ENCODE measurements around the gene NBPF9.
"Not testable (repeated sequence)": the region's sequence is repeated elsewhere in the genome, so short reads cannot be mapped to it uniquely, and the experiment has no call there.

The NBPF9 gene, protein sequence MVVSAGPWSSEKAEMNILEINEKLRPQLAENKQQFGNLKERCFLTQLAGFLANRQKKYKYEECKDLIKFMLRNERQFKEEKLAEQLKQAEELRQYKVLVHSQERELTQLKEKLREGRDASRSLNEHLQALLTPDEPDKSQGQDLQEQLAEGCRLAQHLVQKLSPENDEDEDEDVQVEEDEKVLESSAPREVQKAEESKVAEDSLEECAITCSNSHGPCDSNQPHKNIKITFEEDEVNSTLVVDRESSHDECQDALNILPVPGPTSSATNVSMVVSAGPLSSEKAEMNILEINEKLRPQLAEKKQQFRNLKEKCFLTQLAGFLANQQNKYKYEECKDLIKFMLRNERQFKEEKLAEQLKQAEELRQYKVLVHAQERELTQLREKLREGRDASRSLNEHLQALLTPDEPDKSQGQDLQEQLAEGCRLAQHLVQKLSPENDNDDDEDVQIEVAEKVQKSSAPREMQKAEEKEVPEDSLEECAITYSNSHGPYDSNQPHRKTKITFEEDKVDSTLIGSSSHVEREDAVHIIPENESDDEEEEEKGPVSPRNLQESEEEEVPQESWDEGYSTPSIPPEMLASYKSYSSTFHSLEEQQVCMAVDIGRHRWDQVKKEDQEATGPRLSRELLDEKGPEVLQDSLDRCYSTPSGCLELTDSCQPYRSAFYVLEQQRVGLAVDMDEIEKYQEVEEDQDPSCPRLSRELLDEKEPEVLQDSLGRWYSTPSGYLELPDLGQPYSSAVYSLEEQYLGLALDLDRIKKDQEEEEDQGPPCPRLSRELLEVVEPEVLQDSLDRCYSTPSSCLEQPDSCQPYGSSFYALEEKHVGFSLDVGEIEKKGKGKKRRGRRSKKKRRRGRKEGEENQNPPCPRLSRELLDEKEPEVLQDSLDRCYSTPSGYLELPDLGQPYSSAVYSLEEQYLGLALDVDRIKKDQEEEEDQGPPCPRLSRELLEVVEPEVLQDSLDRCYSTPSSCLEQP (N-terminal part only)

DNA sequence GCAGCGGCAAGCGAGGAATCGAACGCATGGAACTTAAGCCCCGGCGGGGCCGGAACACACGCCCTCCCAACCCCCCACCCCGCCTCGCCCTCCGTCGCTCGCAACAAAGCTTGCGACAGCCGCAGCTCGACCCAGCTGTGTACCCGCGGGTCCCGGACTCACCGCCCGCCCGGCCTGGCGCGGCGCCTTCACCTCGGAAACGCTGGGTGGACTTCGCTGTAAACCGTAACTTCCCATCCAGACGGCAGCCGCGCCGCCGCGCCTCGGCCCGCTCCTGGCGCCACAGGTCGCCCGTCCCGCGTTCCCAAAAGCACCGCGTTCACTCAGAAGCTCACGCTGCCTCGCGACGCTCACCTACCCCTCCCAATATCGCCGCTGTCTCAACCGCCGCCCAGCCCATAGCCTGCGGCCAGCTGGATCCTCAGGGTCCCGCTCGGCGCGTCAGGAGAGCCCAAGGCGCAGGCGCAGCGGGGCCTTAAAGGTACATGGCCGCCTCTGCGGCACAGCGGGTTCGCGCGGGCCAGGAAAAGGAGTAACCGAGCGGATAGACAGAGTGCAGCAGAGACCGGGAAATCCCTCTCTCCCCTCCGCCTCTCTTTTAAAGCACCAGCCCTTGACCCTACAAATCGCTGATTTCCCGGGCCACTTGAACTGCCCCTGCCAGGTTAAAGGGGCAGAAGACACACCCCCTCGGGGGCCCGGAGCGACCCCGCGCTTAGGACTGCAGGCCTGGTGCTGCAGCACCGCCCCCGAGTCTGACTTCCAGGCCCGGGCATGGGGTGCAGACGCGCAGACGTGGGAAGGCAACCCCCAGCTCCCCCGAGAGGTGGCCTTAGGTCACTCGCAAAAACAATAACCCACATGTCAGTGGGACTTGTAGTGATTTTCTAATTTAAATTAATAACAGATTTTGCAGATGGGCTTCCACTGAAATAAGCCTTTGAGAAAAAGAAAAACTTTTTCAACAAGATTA lies at the start of gene NBPF9:
Gene NBPF9, minus strand, starts transcription at position 443 of the 973 bp plus-strand sequence. CDS start 21,412 bp downstream, outside the sequence.
- in situ Hi-C loops (cut with MboI; ENCODE audit: low pct_unique_long_range_greater_than_20kb, low sequenced_read_pairs, unreplicated experiment); DNase-seq (ENCODE audit: low spot score): not testable (repeated sequence)

DNA sequence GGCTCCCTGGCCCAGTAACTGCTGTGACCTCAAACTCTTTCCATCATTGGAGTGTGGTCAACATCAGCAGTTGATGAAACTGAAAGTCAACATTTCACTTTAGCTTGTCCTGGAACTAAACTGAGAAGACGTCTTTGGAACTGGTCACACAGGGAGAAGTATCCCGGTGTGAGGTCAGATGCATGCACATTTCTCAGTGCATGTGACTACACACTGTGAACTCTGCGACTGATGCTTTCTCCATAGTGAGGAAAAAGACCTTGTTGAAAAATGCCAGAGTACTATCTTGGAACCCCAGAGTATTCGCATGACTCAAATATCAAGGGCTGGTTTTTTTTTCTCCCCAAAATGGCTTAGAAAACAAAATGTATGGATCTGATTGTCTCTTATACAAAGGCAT lies 46.6 kb upstream of the NBPF9 start:
- in situ Hi-C loops (cut with MboI; ENCODE audit: low pct_unique_long_range_greater_than_20kb, low sequenced_read_pairs, unreplicated experiment); DNase-seq (ENCODE audit: low spot score): not testable (repeated sequence)

DNA sequence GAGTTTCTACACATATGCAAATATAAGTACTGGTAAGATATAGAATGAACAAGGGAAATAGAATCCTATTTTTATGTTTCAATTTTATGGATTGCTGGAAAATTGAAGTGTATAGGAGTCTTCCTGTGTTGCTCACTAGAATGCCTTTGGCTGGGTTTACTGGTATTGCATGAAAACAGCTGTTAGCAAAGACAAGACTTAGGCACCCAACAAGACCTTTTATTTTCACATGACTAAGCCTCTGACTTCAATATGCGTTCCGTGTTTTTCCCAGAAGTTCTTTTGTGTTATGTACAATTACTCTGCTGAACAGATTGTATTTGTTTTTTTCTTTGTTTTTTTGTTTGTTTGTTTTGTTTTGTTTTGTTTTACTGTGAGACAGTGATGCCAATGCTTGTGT lies 34.2 kb upstream of the NBPF9 start:
- DNase-seq (ENCODE audit: low spot score); in situ Hi-C loops (cut with MboI; ENCODE audit: low pct_unique_long_range_greater_than_20kb, low sequenced_read_pairs, unreplicated experiment): not testable (repeated sequence)

DNA sequence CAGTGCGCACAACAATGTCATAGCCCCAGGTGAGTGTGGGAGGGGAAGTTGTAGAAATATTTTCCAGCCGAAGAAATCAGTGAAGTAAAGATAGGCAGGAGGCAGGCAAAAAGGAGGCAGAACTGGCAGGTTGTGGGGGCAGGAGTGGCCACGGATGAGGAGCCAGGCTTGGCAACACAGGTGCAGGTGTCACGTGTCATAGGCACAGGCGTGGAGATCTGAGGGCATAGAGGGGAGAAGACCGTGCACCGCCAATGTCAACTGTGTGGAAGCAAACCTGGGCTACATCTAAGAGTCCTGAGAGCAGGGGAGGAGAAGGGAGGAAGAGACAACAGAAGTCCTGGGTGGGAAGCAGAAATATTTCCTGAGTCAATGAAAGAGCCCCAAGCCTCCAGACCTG lies 27.6 kb upstream of the NBPF9 start:
- in situ Hi-C loops (cut with MboI; ENCODE audit: low pct_unique_long_range_greater_than_20kb, low sequenced_read_pairs, unreplicated experiment); DNase-seq (ENCODE audit: low spot score): not testable (repeated sequence)

DNA sequence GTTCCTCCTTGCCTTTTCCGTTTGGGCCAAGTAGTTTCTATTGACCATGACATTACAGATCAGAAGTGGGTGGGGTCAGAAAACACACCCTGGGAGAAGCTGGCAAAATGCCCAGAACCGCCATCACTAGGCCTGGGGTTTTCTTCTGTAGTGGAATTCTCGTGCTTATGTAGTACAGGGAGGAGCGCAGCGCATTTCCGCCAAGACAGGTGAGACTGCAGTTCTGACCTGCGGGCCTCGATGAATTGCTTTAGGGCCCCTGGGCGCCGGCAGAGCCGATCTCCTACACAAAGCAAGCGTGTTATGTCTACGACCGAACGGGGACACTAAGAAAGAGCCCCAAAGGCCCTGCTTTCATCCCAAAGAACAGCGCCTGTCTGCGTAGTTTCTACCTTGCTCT lies 25.9 kb upstream of the NBPF9 start:
- in situ Hi-C loops (cut with MboI; ENCODE audit: low pct_unique_long_range_greater_than_20kb, low sequenced_read_pairs, unreplicated experiment); DNase-seq (ENCODE audit: low spot score): not testable (repeated sequence)

DNA sequence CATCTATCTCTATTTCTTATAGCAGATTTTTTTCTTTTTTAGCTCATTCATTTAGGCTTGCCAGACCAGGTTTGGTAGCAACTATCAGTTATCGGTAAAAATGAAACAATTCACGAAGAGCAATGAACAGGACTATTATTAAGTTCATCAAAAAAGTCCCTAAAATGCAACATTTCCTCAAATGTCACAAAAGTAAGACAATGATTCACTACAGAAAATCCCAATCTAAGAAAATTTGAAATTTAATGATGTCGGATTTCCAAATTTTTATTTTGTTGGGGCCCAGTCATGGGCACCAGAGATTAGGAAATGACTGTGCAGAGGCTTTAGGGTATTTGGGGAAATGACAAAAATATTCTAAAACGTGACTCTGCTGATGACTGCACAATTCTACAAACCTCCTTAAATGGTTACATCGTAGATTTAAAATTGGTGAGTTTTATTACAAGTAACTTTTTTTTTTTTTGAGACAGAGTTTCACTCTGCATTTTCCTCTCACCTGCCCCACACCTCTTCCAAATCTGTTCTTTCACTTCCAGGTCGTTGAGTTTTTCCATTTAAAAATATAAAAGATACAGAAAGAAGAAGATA lies 23.3 kb upstream of the NBPF9 start:
- DNase-seq (ENCODE audit: low spot score); in situ Hi-C loops (cut with MboI; ENCODE audit: low pct_unique_long_range_greater_than_20kb, low sequenced_read_pairs, unreplicated experiment): not testable (repeated sequence)

DNA sequence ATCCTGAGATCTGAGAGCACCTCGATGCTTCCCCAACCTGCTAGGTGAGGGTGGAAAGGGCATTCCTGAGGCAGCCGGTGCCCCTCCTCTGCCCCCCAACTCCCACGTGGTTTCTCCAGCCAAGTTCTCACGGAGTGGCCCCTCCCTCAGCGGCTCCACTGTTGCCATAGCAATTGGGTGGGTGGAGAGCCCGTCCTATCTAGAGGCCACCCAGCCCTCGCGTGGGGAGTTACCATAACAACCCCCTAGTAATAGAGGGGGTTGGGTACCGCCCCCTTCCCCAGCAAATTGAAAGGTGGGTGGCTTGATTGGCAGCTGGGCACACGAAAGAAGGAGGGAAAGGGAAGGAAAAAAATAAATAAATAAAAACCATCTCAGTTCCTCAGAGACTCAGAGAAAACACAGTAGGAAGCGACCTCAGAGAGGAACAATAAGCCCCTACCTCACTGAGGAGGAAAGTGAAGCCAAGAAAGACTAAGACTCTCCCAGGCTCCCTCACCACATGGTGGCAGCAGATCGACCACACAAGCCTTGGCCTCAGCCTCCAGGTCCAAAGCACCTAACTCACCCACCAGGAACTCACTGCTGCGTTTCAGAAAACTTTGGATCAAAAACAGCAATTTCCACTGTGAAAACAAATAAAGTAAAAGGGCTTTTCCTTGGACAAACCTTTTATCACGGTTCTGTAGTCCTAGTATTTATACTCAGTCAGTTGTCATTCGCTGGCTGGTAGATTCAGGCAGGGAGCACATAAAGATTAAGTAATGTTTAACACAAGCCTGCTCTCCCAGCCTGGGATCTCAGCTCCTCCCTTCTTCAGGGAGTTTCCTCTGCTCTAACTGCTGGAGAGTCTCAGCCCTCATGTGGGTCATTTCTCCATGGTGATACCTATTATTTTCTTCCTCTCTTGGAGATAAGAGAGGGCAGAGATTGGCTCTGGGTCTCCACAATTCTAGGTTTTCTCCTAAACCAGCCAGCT lies 20.9 kb upstream of the NBPF9 start:
- in situ Hi-C loops (cut with MboI; ENCODE audit: low pct_unique_long_range_greater_than_20kb, low sequenced_read_pairs, unreplicated experiment); DNase-seq (ENCODE audit: low spot score): not testable (repeated sequence)

DNA sequence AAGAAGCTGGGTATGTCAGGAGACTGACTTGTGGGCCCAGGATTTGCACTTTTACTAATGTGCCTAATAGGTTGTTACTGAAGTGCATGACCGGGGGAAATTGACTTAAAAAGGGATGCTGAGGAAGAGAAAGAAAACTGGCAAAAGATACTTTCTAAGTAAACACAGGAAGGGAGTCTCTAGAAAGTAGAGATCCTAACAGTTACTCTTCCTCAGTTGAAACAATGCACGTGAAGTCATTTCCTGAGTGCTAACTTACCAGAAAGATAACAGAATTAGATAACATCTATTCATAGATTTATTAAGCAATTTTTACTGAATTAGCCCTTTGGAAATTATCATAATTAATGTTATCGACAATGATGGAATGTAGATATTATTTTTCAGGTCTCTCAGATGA lies 9.5 kb upstream of the NBPF9 start:
- in situ Hi-C loops (cut with MboI; ENCODE audit: low pct_unique_long_range_greater_than_20kb, low sequenced_read_pairs, unreplicated experiment); DNase-seq (ENCODE audit: low spot score): not testable (repeated sequence)

DNA sequence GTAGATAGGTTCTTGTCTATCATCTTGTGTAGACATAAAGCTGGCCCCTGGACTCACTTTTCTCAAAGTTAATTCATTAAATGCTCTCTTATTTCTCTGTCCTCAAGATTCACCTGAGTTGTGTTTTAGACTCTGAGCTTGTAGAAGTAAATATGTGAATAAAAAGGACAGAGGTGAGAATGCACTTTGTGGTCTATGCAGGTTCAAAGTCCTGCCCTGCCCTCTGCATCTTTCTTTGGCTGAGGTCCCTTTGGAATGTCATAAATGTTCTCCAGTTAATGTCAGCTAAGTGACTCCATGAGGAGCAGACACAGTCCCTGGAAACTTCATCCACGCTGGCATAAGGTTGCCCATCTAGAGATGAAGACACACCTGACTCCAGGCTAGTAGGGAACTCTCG lies 7.0 kb upstream of the NBPF9 start:
- in situ Hi-C loops (cut with MboI; ENCODE audit: low pct_unique_long_range_greater_than_20kb, low sequenced_read_pairs, unreplicated experiment), result not testable (repeated sequence)

DNA sequence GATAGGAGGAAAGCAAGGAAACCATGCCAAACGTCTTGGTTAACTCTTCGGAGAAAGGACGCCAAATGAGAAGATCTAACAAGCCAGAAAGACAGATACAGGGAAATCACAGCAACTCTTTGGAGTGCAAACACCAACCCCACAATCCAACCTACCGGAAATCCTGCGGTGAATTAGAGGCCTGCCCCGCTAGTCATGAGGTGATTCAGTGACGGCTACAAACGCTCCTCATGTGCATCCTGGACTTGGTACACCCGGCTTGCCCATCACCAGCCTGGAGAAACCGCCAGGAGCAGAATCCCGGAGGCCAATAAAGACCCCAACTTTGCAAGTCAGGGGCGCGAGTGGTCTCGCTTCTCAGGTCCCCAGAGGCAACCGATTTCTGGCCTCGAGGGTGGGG lies 777 bp downstream of the NBPF9 start:
- DNase-seq (ENCODE audit: low spot score); in situ Hi-C loops (cut with MboI; ENCODE audit: low pct_unique_long_range_greater_than_20kb, low sequenced_read_pairs, unreplicated experiment): not testable (repeated sequence)

More for the DNA sequence above, 7.0 kb upstream of the NBPF9 start:
- DNase-seq (ENCODE audit: low spot score), result not testable (repeated sequence)

DNA sequence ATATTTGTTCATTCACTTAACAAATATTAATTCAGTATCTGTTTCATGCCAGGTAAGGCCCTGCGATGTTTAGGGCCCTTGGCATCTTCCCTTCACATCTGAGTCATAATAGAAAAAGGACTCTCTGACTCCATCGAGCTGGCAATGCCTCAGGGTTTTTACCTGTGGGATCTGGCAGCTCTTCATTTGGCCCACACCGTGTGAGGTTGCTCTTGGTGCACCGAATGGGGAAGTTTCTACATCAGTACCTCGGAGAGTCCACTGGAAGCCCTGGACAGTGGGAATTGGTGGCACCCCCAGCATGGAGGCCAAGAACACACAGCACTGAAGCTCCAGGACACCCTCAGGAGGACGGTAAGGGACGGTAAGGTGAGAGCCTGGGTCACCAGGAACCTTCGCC lies 5.1 kb downstream of the NBPF9 start:
- in situ Hi-C loops (cut with MboI; ENCODE audit: low pct_unique_long_range_greater_than_20kb, low sequenced_read_pairs, unreplicated experiment); DNase-seq (ENCODE audit: low spot score): not testable (repeated sequence)

DNA sequence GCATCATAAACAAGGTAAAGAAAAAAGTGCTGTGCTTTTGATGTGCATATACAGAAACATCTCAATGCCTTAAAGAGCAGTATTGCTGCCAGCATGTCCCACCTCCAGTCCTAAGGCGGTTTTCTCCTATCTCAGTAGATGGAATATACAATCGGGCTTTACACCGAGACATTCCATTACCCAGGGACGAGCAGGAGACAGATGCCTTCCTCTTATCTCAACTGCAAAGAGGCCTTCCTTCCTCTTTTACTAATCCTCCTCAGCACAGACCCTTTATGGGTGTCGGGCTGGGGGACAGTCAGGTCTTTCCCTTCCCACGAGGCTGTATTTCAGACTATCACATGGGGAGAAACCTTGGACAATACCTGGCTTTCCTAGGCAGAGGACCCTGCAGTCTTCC lies 10.2 kb downstream of the NBPF9 start:
- DNase-seq (ENCODE audit: low spot score); in situ Hi-C loops (cut with MboI; ENCODE audit: low pct_unique_long_range_greater_than_20kb, low sequenced_read_pairs, unreplicated experiment): not testable (repeated sequence)

DNA sequence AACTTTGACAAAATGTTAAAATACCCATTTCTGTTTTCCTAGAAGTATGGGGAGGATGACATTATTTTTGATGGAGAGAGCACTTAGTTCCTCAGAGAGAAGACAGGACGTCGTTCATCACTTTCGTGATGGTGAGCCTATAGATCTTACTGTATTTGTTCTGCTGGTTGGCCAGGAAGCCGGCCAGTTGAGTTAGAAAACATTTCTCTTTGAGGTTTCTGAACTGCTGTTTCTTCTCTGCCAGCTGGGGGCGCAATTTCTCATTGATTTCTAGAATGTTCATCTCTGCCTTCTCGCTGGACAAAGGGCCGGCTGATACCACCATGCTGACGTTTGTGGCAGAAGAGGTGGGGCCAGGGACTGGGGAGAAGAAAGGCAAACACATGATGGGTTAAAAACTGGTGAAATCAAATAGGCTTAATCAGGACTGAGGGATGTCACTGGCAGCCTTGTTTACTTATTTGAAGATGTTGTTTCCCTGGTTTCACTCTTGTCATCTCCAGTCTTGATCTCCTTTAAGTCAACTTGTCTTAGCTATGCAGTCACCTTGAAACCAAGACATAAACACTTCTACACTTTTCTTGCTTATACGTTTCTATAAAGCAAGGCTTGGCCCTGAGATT lies 27.7 kb downstream of the NBPF9 start:
- DNase-seq (ENCODE audit: low spot score); in situ Hi-C loops (cut with MboI; ENCODE audit: low pct_unique_long_range_greater_than_20kb, low sequenced_read_pairs, unreplicated experiment): not testable (repeated sequence)

DNA sequence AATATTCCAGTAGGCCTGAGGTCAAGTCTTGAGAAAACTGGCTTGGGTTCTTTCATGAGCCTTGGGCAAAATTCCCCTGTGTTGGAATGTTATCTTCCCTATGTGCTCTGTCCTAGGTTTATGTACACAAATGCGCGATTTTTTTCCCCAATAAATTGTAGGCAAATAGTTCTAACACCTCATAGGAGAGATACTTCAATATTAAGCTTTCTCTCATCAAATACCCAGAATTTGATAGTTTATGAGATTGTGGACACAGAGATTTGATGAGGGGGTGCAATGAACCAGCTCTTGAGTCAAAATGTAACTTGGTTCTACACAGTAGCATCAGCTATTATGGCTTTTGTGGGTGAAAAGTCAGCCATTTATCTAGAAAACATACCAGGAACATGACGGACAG lies 38.7 kb downstream of the NBPF9 start:
- DNase-seq (ENCODE audit: low spot score); in situ Hi-C loops (cut with MboI; ENCODE audit: low pct_unique_long_range_greater_than_20kb, low sequenced_read_pairs, unreplicated experiment): not testable (repeated sequence)

DNA sequence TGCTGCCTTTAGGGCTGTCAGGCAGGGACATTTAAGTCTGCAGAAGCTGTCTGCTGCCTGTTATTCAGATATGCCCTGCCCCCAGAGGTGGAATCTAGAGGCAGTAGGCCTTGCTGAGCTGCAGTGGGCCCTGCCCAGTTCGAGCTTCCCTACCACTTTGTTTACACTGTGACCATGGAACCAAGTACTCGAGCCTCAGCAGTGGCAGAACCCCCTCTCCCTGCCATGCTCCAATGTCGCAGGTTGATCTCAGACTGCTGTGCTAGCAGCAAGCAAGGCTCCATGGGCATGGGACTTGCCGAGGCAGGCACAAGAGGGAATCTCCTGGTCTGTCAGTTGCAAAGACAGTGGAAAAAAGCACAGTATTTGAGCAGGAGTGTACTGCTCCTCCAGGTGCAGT lies 60.3 kb downstream of the NBPF9 start:
- DNase-seq (ENCODE audit: low spot score); in situ Hi-C loops (cut with MboI; ENCODE audit: low pct_unique_long_range_greater_than_20kb, low sequenced_read_pairs, unreplicated experiment): not testable (repeated sequence)

All from GM13977 (cell line).